ENCODE data around the gene C16orf95. TPM values are rescaled to one million over a fixed set of nuclear protein-coding genes. Genes with fewer than 3 reads are reported as not detected.
A peak's percentile ranks its signal among the peaks of the same experiment; 100 is the strongest.

The C16orf95 gene
- total RNA-seq, 2 donors from 2014 or later: 6.4 to 7.8 TPM

GRCh38 chr16:87265261-87265660 lies 51.9 kb downstream of the C16orf95 start:
- H3K9me3 Mint-ChIP-seq: peaks cover 6% of the 10 kb centered on the region
- DNase-seq: no peak
- Histone ChIP-seq H3K4me1 (ENCODE audit: control insufficient read depth, insufficient read depth, low read length) (peaks cover 20% of the 10 kb centered on the region), H3K27me3 (ENCODE audit: control insufficient read depth, insufficient read depth, low read length, poor library complexity, severe bottlenecking) (no peaks in the 10 kb centered on the region), H3K4me3 (ENCODE audit: low read length) (peak overlapping the region; percentile 11), H3K9ac (ENCODE audit: extremely low read depth, low read length, poor library complexity, severe bottlenecking) (no peak overlapping the region), H3K9me3 (ENCODE audit: control insufficient read depth, low read length) (no peaks in the 10 kb centered on the region), H3K27ac (ENCODE audit: low read depth, low read length) (no peak overlapping the region), H3K36me3 (ENCODE audit: control insufficient read depth, insufficient read depth, low read length) (no peaks in the 10 kb centered on the region)
- WGBS, 2 experiments (ENCODE audit: insufficient coverage in 1 of 2, insufficient read length in 1 of 2): 79 to 93% methylated on average over 2 to 4 of the region's 4 CpGs
- TF ChIP-seq CTCF (conservative IDR thresholded peaks at IDR 0.05): no peak
- H3K4me3 Mint-ChIP-seq: peak overlapping the region; percentile 8
- H3K27ac Mint-ChIP-seq: no peak overlapping the region
- peaks cover 6% of the 10 kb centered on the region for H3K36me3 Mint-ChIP-seq (ENCODE audit: low read depth)
- H3K4me1 Mint-ChIP-seq: peaks cover 36% of the 10 kb centered on the region
- peaks cover 1% of the 10 kb centered on the region for H3K27me3 Mint-ChIP-seq (ENCODE audit: insufficient read depth)

GRCh38 chr16:87264634-87265033 lies 52.6 kb downstream of the C16orf95 start:
- H3K4me3 Mint-ChIP-seq: peak overlapping the region; percentile 8
- no peak overlapping the region for H3K9ac ChIP-seq (ENCODE audit: extremely low read depth, low read length, poor library complexity, severe bottlenecking)

GRCh38 chr16:87263418-87264052 lies 53.7 kb downstream of the C16orf95 start:
- Mint-ChIP-seq H3K4me1 (peaks cover 36% of the 10 kb centered on the region), H3K27me3 (ENCODE audit: insufficient read depth) (peaks cover 1% of the 10 kb centered on the region), H3K4me3 (no peak overlapping the region), H3K27ac (no peak overlapping the region), H3K36me3 (ENCODE audit: low read depth) (peaks cover 8% of the 10 kb centered on the region), H3K9me3 (peaks cover 6% of the 10 kb centered on the region)
- Histone ChIP-seq H3K27me3 (ENCODE audit: control insufficient read depth, insufficient read depth, low read length, poor library complexity, severe bottlenecking) (no peaks in the 10 kb centered on the region), H3K36me3 (ENCODE audit: control insufficient read depth, insufficient read depth, low read length) (no peaks in the 10 kb centered on the region), H3K4me1 (ENCODE audit: control insufficient read depth, insufficient read depth, low read length) (peaks cover 20% of the 10 kb centered on the region), H3K9me3 (ENCODE audit: control insufficient read depth, low read length) (no peaks in the 10 kb centered on the region), H3K4me3 (ENCODE audit: low read length) (no peak overlapping the region), H3K9ac (ENCODE audit: extremely low read depth, low read length, poor library complexity, severe bottlenecking) (no peak overlapping the region), H3K27ac (ENCODE audit: low read depth, low read length) (no peak overlapping the region)
- TF ChIP-seq CTCF (conservative IDR thresholded peaks at IDR 0.05): no peak
- 92 to 93% methylated on average over 12 to 15 of the region's 15 CpGs for WGBS, 2 experiments (ENCODE audit: insufficient coverage in 1 of 2, insufficient read length in 1 of 2)
- DNase-seq: no peak

More at GRCh38 chr16:87264634-87265033, 52.6 kb downstream of the C16orf95 start:
- Mint-ChIP-seq H3K27me3 (ENCODE audit: insufficient read depth) (peaks cover 1% of the 10 kb centered on the region), H3K4me1 (peaks cover 36% of the 10 kb centered on the region), H3K36me3 (ENCODE audit: low read depth) (peaks cover 8% of the 10 kb centered on the region), H3K9me3 (peaks cover 6% of the 10 kb centered on the region), H3K27ac (peak overlapping the region; percentile 72)
- Histone ChIP-seq H3K36me3 (ENCODE audit: control insufficient read depth, insufficient read depth, low read length) (no peaks in the 10 kb centered on the region), H3K9me3 (ENCODE audit: control insufficient read depth, low read length) (no peaks in the 10 kb centered on the region), H3K27me3 (ENCODE audit: control insufficient read depth, insufficient read depth, low read length, poor library complexity, severe bottlenecking) (no peaks in the 10 kb centered on the region), H3K4me3 (ENCODE audit: low read length) (peak overlapping the region; percentile 11), H3K27ac (ENCODE audit: low read depth, low read length) (no peak overlapping the region), H3K4me1 (ENCODE audit: control insufficient read depth, insufficient read depth, low read length) (peaks cover 20% of the 10 kb centered on the region)
- no peak for TF ChIP-seq CTCF (conservative IDR thresholded peaks at IDR 0.05)
- WGBS, 2 experiments (ENCODE audit: insufficient coverage in 1 of 2, insufficient read length in 1 of 2): 32 to 67% methylated on average over 1 to 2 of the region's 2 CpGs
- no peak for DNase-seq

All from endodermal cell (in vitro differentiated cells).